Measurements from ENCODE around the gene BCAP29.

The BCAP29 gene

GRCh38 chr7:107593025-107593410 is 13.0 kb downstream of the BCAP29 start:
- Histone ChIP-seq H3K36me3 (ENCODE audit: insufficient read depth, low read length) (peaks cover 28% of the 10 kb centered on the region), H3K27me3 (ENCODE audit: insufficient read depth, low read length) (no peaks in the 10 kb centered on the region), H3K4me1 (ENCODE audit: insufficient read depth, low read length) (no peaks in the 10 kb centered on the region), H3K4me3 (ENCODE audit: low read length) (no peak overlapping the region), H2AFZ (ENCODE audit: low read depth, low read length) (no peak overlapping the region), H3K9me3 (ENCODE audit: low read length) (peaks cover 5% of the 10 kb centered on the region)

- Histone ChIP-seq H3K4me3 (ENCODE audit: low read length) (no peak overlapping the region), H2AFZ (ENCODE audit: low read depth, low read length) (no peak overlapping the region), H3K9me3 (ENCODE audit: low read length) (no peaks in the 10 kb centered on the region), H3K4me1 (ENCODE audit: insufficient read depth, low read length) (no peaks in the 10 kb centered on the region), H3K36me3 (ENCODE audit: insufficient read depth, low read length) (peaks cover 30% of the 10 kb centered on the region), H3K27me3 (ENCODE audit: insufficient read depth, low read length) (no peaks in the 10 kb centered on the region)
Measured at GRCh38 chr7:107594961-107595737, 15.1 kb downstream of the BCAP29 start.

GRCh38 chr7:107596881-107597581 is 17.0 kb downstream of the BCAP29 start:
- Histone ChIP-seq H3K27me3 (ENCODE audit: insufficient read depth, low read length) (no peaks in the 10 kb centered on the region), H3K4me1 (ENCODE audit: insufficient read depth, low read length) (no peaks in the 10 kb centered on the region), H3K4me3 (ENCODE audit: low read length) (no peak overlapping the region), H3K9me3 (ENCODE audit: low read length) (no peaks in the 10 kb centered on the region), H2AFZ (ENCODE audit: low read depth, low read length) (no peak overlapping the region), H3K36me3 (ENCODE audit: insufficient read depth, low read length) (peaks cover 40% of the 10 kb centered on the region)

- Histone ChIP-seq H3K4me3 (ENCODE audit: low read length) (no peak overlapping the region), H3K36me3 (ENCODE audit: insufficient read depth, low read length) (peaks cover 40% of the 10 kb centered on the region), H3K4me1 (ENCODE audit: insufficient read depth, low read length) (no peaks in the 10 kb centered on the region), H3K27me3 (ENCODE audit: insufficient read depth, low read length) (no peaks in the 10 kb centered on the region), H2AFZ (ENCODE audit: low read depth, low read length) (no peak overlapping the region), H3K9me3 (ENCODE audit: low read length) (no peaks in the 10 kb centered on the region)
Measured at GRCh38 chr7:107597582-107597916, 17.5 kb downstream of the BCAP29 start.

GRCh38 chr7:107597953-107598352 is 17.9 kb downstream of the BCAP29 start:
- H3K9me3 ChIP-seq (ENCODE audit: low read length) = no peaks in the 10 kb centered on the region
- H3K4me3 ChIP-seq (ENCODE audit: low read length) = no peak overlapping the region
- H2AFZ ChIP-seq (ENCODE audit: low read depth, low read length) = no peak overlapping the region
- H3K4me1 ChIP-seq (ENCODE audit: insufficient read depth, low read length) = no peaks in the 10 kb centered on the region
- H3K36me3 ChIP-seq (ENCODE audit: insufficient read depth, low read length) = peaks cover 41% of the 10 kb centered on the region
- no peaks in the 10 kb centered on the region for H3K27me3 ChIP-seq (ENCODE audit: insufficient read depth, low read length)

- H3K9me3 ChIP-seq (ENCODE audit: low read length) = no peaks in the 10 kb centered on the region
- no peaks in the 10 kb centered on the region for H3K27me3 ChIP-seq (ENCODE audit: insufficient read depth, low read length)
Measured at GRCh38 chr7:107599262-107599661, 19.2 kb downstream of the BCAP29 start.

GRCh38 chr7:107600816-107601215 is 20.8 kb downstream of the BCAP29 start:
- Histone ChIP-seq H3K36me3 (ENCODE audit: insufficient read depth, low read length) (peaks cover 37% of the 10 kb centered on the region), H3K4me1 (ENCODE audit: insufficient read depth, low read length) (no peaks in the 10 kb centered on the region), H2AFZ (ENCODE audit: low read depth, low read length) (no peak overlapping the region), H3K9me3 (ENCODE audit: low read length) (no peaks in the 10 kb centered on the region), H3K4me3 (ENCODE audit: low read length) (no peak overlapping the region), H3K27me3 (ENCODE audit: insufficient read depth, low read length) (no peaks in the 10 kb centered on the region)

More at GRCh38 chr7:107599262-107599661, 19.2 kb downstream of the BCAP29 start:
- Histone ChIP-seq H3K4me1 (ENCODE audit: insufficient read depth, low read length) (no peaks in the 10 kb centered on the region), H3K36me3 (ENCODE audit: insufficient read depth, low read length) (peaks cover 40% of the 10 kb centered on the region), H2AFZ (ENCODE audit: low read depth, low read length) (no peak overlapping the region), H3K4me3 (ENCODE audit: low read length) (no peak overlapping the region)

GRCh38 chr7:107605218-107605815 is 25.3 kb downstream of the BCAP29 start:
- no peaks in the 10 kb centered on the region for H3K27me3 ChIP-seq (ENCODE audit: insufficient read depth, low read length)
- H3K9me3 ChIP-seq (ENCODE audit: low read length) = no peaks in the 10 kb centered on the region
- no peak overlapping the region for H2AFZ ChIP-seq (ENCODE audit: low read depth, low read length)
- no peak overlapping the region for H3K4me3 ChIP-seq (ENCODE audit: low read length)
- H3K36me3 ChIP-seq (ENCODE audit: insufficient read depth, low read length) = peaks cover 21% of the 10 kb centered on the region
- no peaks in the 10 kb centered on the region for H3K4me1 ChIP-seq (ENCODE audit: insufficient read depth, low read length)

GRCh38 chr7:107606303-107606702 is 26.3 kb downstream of the BCAP29 start:
- no peaks in the 10 kb centered on the region for H3K4me1 ChIP-seq (ENCODE audit: insufficient read depth, low read length)
- no peaks in the 10 kb centered on the region for H3K9me3 ChIP-seq (ENCODE audit: low read length)
- no peak overlapping the region for H3K4me3 ChIP-seq (ENCODE audit: low read length)
- H2AFZ ChIP-seq (ENCODE audit: low read depth, low read length) = no peak overlapping the region
- H3K27me3 ChIP-seq (ENCODE audit: insufficient read depth, low read length) = no peaks in the 10 kb centered on the region
- H3K36me3 ChIP-seq (ENCODE audit: insufficient read depth, low read length) = peaks cover 19% of the 10 kb centered on the region

GRCh38 chr7:107609811-107610261 is 29.8 kb downstream of the BCAP29 start:
- Histone ChIP-seq H3K27me3 (ENCODE audit: insufficient read depth, low read length) (no peaks in the 10 kb centered on the region), H3K9me3 (ENCODE audit: low read length) (no peaks in the 10 kb centered on the region), H2AFZ (ENCODE audit: low read depth, low read length) (no peak overlapping the region), H3K4me3 (ENCODE audit: low read length) (no peak overlapping the region), H3K4me1 (ENCODE audit: insufficient read depth, low read length) (no peaks in the 10 kb centered on the region), H3K36me3 (ENCODE audit: insufficient read depth, low read length) (peaks cover 24% of the 10 kb centered on the region)

GRCh38 chr7:107610323-107610722 is 30.3 kb downstream of the BCAP29 start:
- Histone ChIP-seq H3K4me1 (ENCODE audit: insufficient read depth, low read length) (no peaks in the 10 kb centered on the region), H3K27me3 (ENCODE audit: insufficient read depth, low read length) (no peaks in the 10 kb centered on the region), H2AFZ (ENCODE audit: low read depth, low read length) (no peak overlapping the region), H3K36me3 (ENCODE audit: insufficient read depth, low read length) (peaks cover 26% of the 10 kb centered on the region), H3K9me3 (ENCODE audit: low read length) (no peaks in the 10 kb centered on the region), H3K4me3 (ENCODE audit: low read length) (no peak overlapping the region)

- H2AFZ ChIP-seq (ENCODE audit: low read depth, low read length) = no peak overlapping the region
- peaks cover 37% of the 10 kb centered on the region for H3K36me3 ChIP-seq (ENCODE audit: insufficient read depth, low read length)
- H3K4me1 ChIP-seq (ENCODE audit: insufficient read depth, low read length) = no peaks in the 10 kb centered on the region
- H3K27me3 ChIP-seq (ENCODE audit: insufficient read depth, low read length) = no peaks in the 10 kb centered on the region
- no peaks in the 10 kb centered on the region for H3K9me3 ChIP-seq (ENCODE audit: low read length)
- no peak overlapping the region for H3K4me3 ChIP-seq (ENCODE audit: low read length)
Measured at GRCh38 chr7:107613439-107613838, 33.4 kb downstream of the BCAP29 start.

- Histone ChIP-seq H3K4me1 (ENCODE audit: insufficient read depth, low read length) (no peaks in the 10 kb centered on the region), H3K4me3 (ENCODE audit: low read length) (no peak overlapping the region), H3K36me3 (ENCODE audit: insufficient read depth, low read length) (peaks cover 37% of the 10 kb centered on the region), H3K27me3 (ENCODE audit: insufficient read depth, low read length) (no peaks in the 10 kb centered on the region), H3K9me3 (ENCODE audit: low read length) (no peaks in the 10 kb centered on the region), H2AFZ (ENCODE audit: low read depth, low read length) (no peak overlapping the region)
Measured at GRCh38 chr7:107613948-107614347, 33.9 kb downstream of the BCAP29 start.

Data from neuron (in vitro differentiated cells).